ENCODE results near the gene GNGT2.

GNGT2 gene

GRCh38 chr17:49210158-49211029 is at the start of gene GNGT2, which contains the start of gene ABI3:
GNGT2 (minus strand) TSS chr17:49210574; CDS start chr17:49207422, 3,152 bp downstream.
ABI3 (plus strand) TSS chr17:49210707; CDS start chr17:49210725, 18 bp downstream.
- DNase-seq (ENCODE audit: low spot score), result peak; percentile 92

GRCh38 chr17:49259663-49260010 is 49.3 kb upstream of the GNGT2 start:
- no peak for DNase-seq (ENCODE audit: low spot score)

- DNase-seq (ENCODE audit: low spot score), result no peak
Measured at GRCh38 chr17:49258394-49258793, 48.0 kb upstream of the GNGT2 start.

GRCh38 chr17:49255125-49255524 is 44.8 kb upstream of the GNGT2 start:
- no peak for DNase-seq (ENCODE audit: low spot score)

GRCh38 chr17:49254066-49254465 is 43.7 kb upstream of the GNGT2 start:
- DNase-seq (ENCODE audit: low spot score), result no peak

- no peak for DNase-seq (ENCODE audit: low spot score)
Measured at GRCh38 chr17:49252148-49252695, 41.8 kb upstream of the GNGT2 start.

GRCh38 chr17:49249890-49250522 is 39.6 kb upstream of the GNGT2 start:
- no peak for DNase-seq (ENCODE audit: low spot score)

- peak; percentile 56 for DNase-seq (ENCODE audit: low spot score)
Measured at GRCh38 chr17:49249292-49249794, 39.0 kb upstream of the GNGT2 start.

- no peak for DNase-seq (ENCODE audit: low spot score)
Measured at GRCh38 chr17:49247944-49248343, 37.6 kb upstream of the GNGT2 start.

- no peak for DNase-seq (ENCODE audit: low spot score)
Measured at GRCh38 chr17:49244839-49245238, 34.5 kb upstream of the GNGT2 start.

GRCh38 chr17:49242813-49243212 is 32.4 kb upstream of the GNGT2 start:
- no peak for DNase-seq (ENCODE audit: low spot score)

- DNase-seq (ENCODE audit: low spot score), result no peak
Measured at GRCh38 chr17:49241692-49242397, 31.5 kb upstream of the GNGT2 start.

- DNase-seq (ENCODE audit: low spot score), result no peak
Measured at GRCh38 chr17:49241040-49241439, 30.7 kb upstream of the GNGT2 start.

GRCh38 chr17:49240619-49241018 is 30.2 kb upstream of the GNGT2 start:
- no peak for DNase-seq (ENCODE audit: low spot score)

- no peak for DNase-seq (ENCODE audit: low spot score)
Measured at GRCh38 chr17:49239963-49240362, 29.6 kb upstream of the GNGT2 start.

GRCh38 chr17:49235896-49236295 is 25.5 kb upstream of the GNGT2 start:
- no peak for DNase-seq (ENCODE audit: low spot score)

GRCh38 chr17:49234509-49235080 is 24.2 kb upstream of the GNGT2 start:
- DNase-seq (ENCODE audit: low spot score), result no peak

GRCh38 chr17:49231563-49231894 is 21.2 kb upstream of the GNGT2 start:
- DNase-seq (ENCODE audit: low spot score), result no peak

GRCh38 chr17:49230636-49231562 is 20.5 kb upstream of the GNGT2 start, which contains the start of gene PHOSPHO1:
PHOSPHO1 (minus strand) TSS chr17:49230787; CDS start chr17:49226691, 4,096 bp downstream.
- DNase-seq (ENCODE audit: low spot score), result peak; percentile 93

- DNase-seq (ENCODE audit: low spot score), result no peak
Measured at GRCh38 chr17:49229805-49230600, 19.6 kb upstream of the GNGT2 start.

Data from germinal center (tissue), 1 donor.